ENCODE results near the gene ADAMTSL2. TPM values are rescaled to one million over a fixed set of nuclear protein-coding genes. Genes with fewer than 3 reads are reported as not detected.
A peak's percentile ranks its signal among the peaks of the same experiment; 100 is the strongest.

Gene ADAMTSL2
- total RNA-seq, 1 experiment from 2014 or later = 0.87 TPM

GRCh38 chr9:133608382-133608781, 73.9 kb downstream of the ADAMTSL2 start (continued):
- TF ChIP-seq ZBTB43 (CRISPR knock-in tag; IDR thresholded peaks at IDR 0.05) (no peak), PREB (CRISPR knock-in tag; IDR thresholded peaks at IDR 0.05; ENCODE audit: borderline replicate concordance) (no peak)

GRCh38 chr9:133608889-133609288, 74.4 kb downstream of the ADAMTSL2 start:
- CTCF ChIA-PET = interaction anchor here (1.0 to 2.1 kb wide), 4 partner anchors 19 to 107 kb away, joined by 3 to 10 read pairs (median 4); no protein-coding TSS in a partner anchor
- Mint-ChIP-seq H3K36me3 (no peaks in the 10 kb centered on the region), H3K4me1 (peaks cover 7% of the 10 kb centered on the region), H3K9me3 (no peaks in the 10 kb centered on the region), H3K27me3 (ENCODE audit: low read depth) (peaks cover 35% of the 10 kb centered on the region), H3K4me3 (peak overlapping the region; percentile 22; the same call in 1 of the 2 replicates), H3K27ac (no peak overlapping the region)
- TF ChIP-seq IRF1 (CRISPR knock-in tag; IDR thresholded peaks at IDR 0.05) (peak; percentile 30; the same call in 1 of the 2 replicates), USF1 (CRISPR knock-in tag; IDR thresholded peaks at IDR 0.05) (peak; percentile 59), FOXP1 (CRISPR knock-in tag; IDR thresholded peaks at IDR 0.05; ENCODE audit: borderline replicate concordance) (no peak), TCF7 (CRISPR knock-in tag; IDR thresholded peaks at IDR 0.05; ENCODE audit: low read depth) (no peak; the same call in 1 of the 2 replicates), USF2 (CRISPR knock-in tag; IDR thresholded peaks at IDR 0.05) (peak; percentile 85), ATF1 (CRISPR knock-in tag; IDR thresholded peaks at IDR 0.05) (no peak)
- DNase-seq (ENCODE audit: low spot score) (no peak), ATAC-seq (peak; percentile 65)
- POLR2A ChIA-PET = no interaction called here

- Mint-ChIP-seq H3K4me1 (peaks cover 3% of the 10 kb centered on the region; the same call in 1 of the 2 replicates), H3K9me3 (no peaks in the 10 kb centered on the region), H3K27ac (no peak within 1 kb of the TSS; the same call in 1 of the 2 replicates), H3K27me3 (ENCODE audit: low read depth) (peaks cover 35% of the 10 kb centered on the region), H3K36me3 (no peaks in the 10 kb centered on the region), H3K4me3 (peak within 1 kb of the TSS; percentile 64)
- ATAC-seq (peak; percentile 75), DNase-seq (ENCODE audit: low spot score) (peak; percentile 73)
- ChIA-PET CTCF (interaction anchor here (0.6 to 2.1 kb wide), 5 partner anchors 20 to 106 kb away, joined by 3 to 10 read pairs (median 3); no protein-coding TSS in a partner anchor), POLR2A (interaction anchor here (0.6 to 0.7 kb wide), 2 partner anchors 369 to 407 kb away, joined by 5 read pairs; no protein-coding TSS in a partner anchor)
- TF ChIP-seq ZSCAN18 (CRISPR knock-in tag; IDR thresholded peaks at IDR 0.05) (no peak), EMX1 (CRISPR knock-in tag; IDR thresholded peaks at IDR 0.05) (peak; percentile 81; the same call in 1 of the 2 replicates), AR (CRISPR knock-in tag; IDR thresholded peaks at IDR 0.05) (no peak), ZNF232 (CRISPR knock-in tag; IDR thresholded peaks at IDR 0.05) (peak; percentile 76; the same call in 1 of the 2 replicates), NFYB (CRISPR knock-in tag; conservative IDR thresholded peaks at IDR 0.05; ENCODE audit: low read depth) (no peak), ZNF396 (CRISPR knock-in tag; IDR thresholded peaks at IDR 0.05; ENCODE audit: borderline replicate concordance) (no peak; the same call in 1 of the 2 replicates), GABPB1 (CRISPR knock-in tag; IDR thresholded peaks at IDR 0.05) (0 out of 2 replicates have a peak, but pooled peaks have one; percentile 16), PRRX2 (CRISPR knock-in tag; IDR thresholded peaks at IDR 0.05) (no peak), SOX15 (CRISPR knock-in tag; IDR thresholded peaks at IDR 0.05) (no peak), GTF2I (CRISPR knock-in tag; conservative IDR thresholded peaks at IDR 0.05) (no peak), IRF1 (CRISPR knock-in tag; IDR thresholded peaks at IDR 0.05) (no peak)
Observed at GRCh38 chr9:133609311-133610098, 75.0 kb downstream of the ADAMTSL2 start, which contains the start of gene FAM163B. Gene FAM163B, minus strand, starts transcription at chr9:133609389. Its CDS starts 29,166 bp downstream, at chr9:133580223.
